ENCODE measurements around the gene TRIM69.
"Not testable (repeated sequence)": the region's sequence is repeated elsewhere in the genome, so short reads cannot be mapped to it uniquely, and the experiment has no call there.

TRIM69 gene

DNA sequence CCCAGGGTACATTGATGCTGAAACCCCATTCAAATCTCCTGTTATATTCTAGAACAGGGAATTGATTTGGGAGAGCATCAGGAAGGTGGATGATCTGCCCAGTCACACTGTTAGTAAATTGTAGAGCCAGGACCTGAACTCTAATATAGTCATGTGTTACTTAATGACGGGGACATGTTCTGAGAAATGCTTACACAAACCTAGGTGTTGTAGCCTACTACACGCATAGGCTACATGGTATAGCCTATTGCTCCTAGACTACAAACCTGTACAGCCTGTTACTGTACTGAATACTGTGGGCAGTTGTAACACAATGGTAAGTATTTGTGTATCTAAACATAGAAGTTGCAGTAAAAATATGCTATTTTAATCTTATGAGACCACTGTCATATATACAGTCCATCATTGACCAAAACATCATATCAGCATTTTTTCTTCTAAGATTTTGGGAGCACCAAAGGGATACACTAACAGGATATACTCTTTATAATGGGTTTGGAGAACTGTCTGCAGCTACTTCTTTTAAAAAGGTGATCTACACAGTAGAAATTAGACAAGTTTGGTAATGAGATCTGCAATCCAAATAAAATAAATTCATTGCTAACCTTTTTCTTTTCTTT is 19.2 kb upstream of the TRIM69 start:
- DNase-seq = no peak

DNA sequence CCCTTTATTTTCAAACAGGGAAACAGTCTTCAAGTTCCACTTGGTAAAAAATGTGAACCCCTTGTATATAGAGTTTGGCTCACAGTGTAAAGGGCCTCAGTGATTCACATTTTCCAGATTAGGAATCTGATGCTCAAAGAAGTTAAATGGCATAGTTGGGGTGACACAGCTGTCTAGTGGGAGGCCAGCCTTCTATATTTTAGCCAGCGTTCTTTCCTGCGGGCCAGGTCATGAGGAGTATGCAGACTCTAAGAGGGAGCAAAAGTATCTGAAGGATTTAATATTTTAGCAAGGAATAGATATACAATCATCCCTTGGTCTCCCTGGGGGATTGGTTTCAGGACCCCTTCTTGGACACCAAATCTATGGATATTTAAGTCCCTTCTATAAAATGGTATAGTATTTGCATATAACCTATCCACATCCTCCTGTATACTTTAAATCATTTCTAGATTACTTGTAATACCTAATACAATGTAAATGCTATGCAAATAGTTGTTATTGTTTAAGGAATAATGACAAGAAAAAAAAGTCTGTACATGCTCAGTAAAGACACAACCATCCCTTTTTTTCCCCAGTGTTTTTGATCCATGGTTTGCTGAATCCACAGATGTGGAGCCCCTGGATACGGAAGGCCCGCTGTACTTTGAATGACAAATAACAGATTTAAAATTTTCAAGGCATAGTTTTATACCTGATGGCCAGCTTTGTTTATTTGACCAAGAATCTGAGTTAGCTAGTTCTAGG is 18.0 kb upstream of the TRIM69 start:
- DNase-seq = no peak

DNA sequence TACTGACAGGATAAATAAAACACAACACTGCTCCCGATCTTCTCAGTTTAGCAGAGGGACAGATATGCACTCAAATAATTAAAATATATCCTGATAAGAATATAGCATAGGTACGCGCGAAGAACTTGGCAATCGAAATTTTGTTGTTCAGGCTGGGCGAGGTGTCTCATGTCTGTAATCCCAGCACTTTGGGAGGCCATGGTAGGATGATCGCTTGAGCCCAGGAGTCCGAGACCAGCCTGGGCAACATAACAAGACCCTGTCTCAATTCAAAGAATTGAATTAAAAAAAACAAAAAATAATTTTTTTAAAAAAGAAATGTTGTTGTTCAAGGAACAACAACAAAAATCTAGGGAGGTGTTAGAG is 17.4 kb upstream of the TRIM69 start:
- DNase-seq = no peak

DNA sequence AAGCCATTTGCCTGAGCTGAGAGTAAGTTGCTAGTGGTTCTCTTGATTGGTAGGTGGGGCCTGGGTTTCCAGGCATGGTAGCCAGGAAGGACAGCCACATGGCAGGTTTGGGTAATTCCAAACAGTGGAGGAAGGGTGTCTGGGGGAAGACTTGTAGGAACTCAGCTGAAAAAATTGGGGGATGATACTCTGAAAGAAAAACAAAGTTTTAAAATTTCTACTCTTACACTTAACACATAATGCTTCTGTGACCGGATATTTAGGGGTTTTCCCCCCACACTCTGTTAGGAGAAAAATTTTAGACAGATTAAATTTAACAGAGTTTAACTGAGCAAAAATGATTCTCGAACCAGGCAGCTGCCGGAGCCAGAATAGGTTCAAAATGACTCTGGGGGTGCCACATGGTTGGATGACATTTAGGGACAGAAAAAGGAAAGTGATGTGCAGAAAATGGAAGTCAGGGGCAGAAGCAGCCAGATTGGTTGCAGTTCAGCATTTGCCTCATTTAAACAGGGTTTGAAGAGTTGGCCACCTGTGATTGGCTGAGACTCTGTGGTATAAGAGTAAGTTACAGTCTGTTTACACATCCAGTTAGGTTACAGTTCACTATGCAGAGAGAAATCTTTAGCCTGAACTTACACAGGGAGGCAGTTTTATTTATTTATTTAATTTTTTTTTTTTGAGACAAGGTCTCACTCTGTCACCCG is 16.9 kb upstream of the TRIM69 start:
- peak; percentile 77 for DNase-seq

DNA sequence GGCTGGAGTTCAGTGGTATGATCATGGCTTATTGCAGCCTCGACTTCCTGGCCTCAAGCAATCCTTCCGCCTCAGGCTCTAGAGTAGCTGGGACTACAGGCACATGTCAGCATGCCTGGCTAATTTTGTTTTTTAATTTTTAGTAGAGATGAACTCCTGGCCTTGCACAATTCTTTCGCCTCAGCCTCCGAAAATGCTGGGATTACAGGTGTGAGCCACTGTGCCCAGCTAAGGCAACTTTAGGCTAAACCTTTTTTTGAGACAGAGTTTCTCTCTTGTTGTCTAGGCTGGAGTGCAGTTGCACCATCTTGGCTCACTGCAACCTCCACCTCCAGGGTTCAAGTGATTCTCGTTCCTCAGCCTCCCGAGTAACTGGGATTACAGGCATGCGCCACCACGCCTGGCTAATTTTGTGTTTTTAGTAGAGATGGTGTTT is 16.3 kb upstream of the TRIM69 start:
- not testable (repeated sequence) for DNase-seq

DNA sequence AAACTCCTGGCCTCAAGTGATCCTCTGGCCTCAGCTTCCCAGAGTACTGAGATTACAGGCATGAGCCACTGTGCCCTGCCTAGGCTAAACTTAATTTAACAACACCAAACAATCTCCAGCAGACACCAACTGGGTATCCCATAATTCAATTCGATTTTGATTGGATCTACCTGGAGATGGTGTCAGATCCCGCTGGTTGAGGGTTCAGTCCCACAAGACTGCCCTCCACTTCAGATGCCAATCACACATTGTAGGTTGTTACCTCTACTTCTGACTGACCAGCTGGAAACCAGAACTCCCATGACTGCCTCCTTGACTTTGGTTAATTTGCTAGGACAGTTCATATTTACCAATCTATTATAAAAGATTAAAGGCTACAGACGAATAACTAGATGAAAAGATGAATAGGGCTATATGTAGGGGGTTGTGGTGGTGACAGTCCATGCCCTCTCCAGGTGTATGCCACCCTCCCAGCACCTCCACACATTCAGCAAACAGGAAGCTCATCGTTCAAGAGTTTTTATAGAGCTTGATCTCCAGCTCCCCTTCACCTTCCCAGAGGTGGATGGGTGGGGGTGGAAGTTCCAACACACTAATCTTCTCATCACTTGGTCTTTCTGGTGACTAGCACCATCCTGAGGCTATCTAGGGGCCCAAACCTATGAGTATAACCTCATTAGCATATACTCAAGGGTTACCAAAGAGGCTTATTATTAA is 15.7 kb upstream of the TRIM69 start:
- DNase-seq = no peak

DNA sequence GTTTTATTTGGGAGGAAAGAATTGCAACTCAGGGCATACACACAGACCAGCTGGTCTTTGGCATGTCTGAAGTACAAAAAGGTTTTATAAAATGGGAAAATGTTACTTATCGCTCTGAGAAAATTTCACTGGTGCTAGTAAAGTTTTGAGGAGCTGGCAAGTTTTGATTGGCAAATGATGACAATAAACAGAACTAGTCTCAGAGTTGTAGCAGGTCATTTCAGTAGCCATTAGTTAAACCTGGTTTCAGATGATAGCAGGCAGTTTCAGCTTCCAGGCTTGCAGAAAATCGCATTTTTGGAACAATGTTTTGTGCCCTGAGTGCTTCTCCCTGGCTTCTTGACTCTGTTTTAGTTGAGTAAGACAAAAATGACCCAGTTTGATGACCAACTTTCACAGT is 14.3 kb upstream of the TRIM69 start:
- no peak for DNase-seq

DNA sequence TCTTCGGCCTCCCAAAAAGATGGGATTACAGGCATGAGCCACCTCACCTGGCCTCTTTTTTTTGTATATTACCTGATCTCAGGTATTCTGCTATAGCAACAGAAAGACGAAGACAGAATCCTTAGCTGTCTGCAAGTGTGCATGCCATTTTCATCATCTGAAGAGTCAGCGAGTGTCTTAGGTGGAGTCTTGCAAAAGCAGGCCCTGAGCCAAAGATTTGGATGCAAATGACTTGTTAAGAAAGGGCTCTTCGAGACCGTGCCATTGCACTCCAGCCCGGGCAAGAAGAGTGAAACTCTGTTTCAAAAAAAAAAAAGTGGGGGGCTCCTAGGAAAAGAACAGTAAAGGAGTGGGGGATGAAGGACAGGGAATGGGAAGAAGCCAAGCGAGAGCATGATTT is 10.2 kb upstream of the TRIM69 start:
- DNase-seq = no peak

DNA sequence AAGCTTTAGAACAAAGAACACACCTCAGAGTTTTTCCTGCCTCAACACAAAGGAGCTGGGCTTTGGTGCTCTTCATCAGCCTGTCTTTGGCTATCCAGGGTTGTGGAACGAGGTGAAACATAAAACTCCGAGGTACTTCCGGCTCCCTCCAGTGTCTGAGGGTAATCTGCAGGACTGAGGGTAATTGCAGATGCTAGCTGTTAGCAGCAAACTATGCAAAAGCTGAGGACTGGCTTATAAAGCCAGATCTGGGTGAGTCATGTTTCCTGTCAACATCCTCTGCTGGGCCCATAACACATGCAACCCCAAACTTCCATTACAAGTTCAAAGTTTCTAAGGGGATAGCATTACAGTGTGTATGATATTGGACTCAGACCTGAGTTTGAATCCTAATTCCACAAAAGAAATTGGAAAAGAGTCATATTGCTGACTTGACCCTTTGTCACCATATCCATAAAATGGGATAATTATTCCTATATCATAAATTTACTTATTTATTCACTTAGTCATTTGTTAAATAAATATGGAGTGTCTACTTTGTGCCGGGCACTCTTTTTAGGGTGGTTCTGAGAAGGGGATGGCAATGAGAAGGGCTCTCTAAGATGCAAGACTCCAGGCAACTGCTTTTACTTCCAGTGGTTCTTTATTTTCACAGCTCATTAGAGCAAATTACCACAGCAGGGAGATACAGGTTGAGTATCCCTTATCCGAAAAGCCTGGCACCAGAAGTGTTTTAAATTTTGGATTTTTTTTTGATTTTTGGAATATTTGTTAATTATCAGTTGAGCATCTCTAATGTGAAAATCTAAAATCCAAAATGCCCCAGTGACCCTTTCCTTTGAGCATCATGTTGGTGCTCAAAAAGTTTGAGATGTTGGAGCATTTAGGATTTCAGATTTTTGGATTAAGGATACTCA is 9.5 kb upstream of the TRIM69 start:
- peak; percentile 95 for DNase-seq

DNA sequence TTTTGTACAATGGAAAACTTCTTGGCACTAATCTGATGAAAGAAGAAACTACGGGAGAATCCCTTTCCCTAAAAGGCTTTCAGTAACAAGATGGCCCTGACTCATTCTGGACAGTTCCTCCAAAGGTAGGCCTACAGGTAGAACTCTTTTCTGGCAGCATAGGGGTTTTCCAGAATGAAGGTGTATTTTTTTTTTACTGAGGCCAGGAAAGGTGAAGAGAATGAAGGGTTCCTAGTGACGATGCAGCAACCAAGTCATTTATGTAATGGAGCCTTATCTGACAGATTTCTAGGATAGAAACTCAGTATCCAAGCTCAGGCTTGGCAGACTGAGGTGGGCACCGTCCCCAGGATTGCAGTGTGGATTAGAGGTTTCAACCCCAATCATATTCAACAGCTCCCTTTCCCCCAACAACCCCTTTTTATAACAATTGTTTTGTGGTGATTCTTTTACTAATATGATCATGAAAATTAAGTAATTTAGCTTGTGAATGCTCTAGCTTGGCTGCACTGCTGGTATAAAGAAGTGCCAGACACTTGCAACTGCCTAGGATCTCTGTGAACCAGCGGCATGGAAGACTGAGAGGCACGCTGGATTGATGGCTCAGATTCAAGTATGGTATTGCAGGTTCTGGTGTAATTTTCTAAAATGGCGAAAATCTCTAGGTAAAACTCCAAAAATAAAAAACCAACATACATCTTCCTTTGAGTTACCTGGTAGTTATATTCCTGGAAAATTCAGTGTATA is 8.7 kb upstream of the TRIM69 start:
- DNase-seq = peak; percentile 62

DNA sequence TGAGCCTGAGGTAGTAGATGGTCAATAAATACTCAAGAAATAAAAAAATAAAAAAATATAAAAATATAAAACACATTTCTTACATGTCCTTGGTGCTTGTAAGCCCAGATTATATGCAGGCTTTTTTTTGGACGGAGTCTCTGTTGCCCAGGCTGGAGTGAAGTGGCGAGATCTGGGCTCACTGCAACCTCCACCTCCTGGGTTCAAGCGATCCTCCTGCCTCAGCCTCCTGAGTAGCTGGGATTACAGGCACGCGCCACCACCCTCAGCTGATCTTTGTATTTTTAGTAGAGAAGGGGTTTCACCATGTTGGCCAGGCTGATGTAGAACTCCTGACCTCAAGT is 8.1 kb upstream of the TRIM69 start:
- not testable (repeated sequence) for DNase-seq

DNA sequence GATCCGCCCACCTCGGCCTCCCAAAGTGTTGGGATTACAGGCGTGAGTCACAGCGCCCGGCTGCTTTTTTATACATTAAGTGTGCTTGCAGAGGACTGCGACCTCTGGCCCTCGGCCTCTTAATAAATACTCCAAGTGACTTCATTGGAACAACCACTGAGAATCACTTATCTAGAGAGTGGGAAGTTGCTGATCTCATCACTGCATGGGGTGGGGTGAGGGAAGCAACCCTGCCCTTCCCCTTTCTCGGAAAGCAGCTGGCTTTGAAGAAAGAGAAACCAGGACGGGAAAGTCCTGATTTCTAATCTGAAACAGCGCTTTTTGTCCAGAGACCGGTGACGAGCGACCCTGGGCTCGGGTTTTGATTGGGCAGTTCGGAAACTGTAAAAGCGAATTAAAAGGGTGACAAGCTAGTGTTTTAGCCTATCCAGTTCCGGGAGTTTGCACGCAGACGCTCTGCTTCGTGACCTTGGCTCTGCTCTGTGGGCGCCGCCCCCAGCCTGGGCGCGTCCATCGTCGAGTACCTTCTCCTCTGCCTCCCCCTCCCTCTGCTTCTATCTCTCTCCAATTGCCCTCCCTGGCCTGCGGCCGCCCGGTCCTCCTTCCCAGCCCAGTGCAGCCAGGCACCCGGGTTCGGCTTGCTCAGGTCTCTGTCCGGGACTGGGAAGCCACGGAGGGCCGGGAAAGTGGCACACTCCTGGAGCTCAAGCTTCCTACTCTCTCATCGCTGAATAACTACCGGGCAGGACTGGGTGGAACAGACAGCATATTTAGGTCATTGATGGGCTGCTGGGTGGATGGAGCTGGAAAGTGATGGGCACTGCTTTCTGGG is 7.5 kb upstream of the TRIM69 start:
- DNase-seq = peak; percentile 99

DNA sequence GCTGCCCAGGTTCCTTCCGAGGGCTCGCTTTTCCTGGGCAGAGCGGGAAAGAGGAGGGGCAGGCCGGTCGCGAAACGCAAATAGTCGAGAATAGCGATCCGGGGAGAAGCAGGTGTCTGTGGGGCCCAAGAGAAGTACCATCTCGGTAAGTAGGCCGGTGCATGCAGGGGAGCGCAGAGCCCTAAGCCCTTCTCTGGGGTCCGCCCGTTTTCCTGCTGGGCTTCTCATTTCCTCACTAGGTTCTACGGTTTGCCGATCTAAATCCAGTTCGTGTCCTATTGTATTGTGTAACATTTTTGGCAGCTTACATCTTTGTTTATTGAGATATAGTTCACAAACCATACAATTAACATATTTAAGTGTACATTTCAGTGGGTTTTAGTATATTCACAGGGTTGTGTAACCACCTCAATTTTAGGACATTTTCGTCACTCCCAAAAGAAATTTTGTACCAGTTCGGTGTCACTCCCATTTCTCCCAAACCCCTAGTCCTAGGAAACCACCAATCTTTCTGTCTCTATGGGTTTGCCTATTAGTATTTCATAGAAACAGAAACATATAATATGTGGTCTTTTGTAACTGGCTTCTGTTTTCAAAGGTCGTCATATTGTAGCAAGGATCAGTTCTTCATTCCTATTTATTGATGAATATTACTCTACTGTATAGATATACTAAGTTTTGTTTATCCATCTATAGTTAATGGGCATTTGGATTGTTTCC is 6.8 kb upstream of the TRIM69 start:
- DNase-seq = no peak

DNA sequence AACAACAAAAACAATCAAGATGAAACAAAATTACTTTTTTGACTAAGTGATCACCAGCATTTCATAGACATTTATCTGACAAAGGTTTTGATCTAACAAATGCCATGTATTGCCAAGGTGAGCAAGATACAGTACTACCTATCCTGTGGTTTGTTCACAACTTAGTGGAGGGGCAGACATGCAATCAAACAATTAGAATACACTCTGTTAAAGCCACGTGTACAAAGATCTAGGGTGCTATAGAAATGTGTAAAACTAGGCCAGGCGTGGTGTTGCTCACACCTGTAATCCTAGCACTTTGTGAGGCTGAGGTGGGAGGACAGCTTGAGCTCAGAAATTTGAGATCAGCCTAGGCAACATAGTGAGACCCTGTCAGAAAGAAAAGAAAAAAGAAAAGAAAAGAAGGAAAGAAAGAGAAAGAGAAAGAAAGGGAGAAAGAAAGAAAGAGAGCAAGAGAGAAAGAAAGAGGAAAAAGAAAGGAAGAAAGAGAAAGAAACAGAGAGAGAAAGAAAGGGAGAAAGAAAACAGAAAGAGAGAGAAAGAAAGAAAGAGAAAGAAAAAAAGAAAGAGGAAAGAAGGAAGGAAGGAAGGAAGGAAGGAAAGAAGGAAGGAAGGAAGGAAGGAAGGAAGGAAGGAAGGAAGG is 1.4 kb upstream of the TRIM69 start:
- no peak for DNase-seq

DNA sequence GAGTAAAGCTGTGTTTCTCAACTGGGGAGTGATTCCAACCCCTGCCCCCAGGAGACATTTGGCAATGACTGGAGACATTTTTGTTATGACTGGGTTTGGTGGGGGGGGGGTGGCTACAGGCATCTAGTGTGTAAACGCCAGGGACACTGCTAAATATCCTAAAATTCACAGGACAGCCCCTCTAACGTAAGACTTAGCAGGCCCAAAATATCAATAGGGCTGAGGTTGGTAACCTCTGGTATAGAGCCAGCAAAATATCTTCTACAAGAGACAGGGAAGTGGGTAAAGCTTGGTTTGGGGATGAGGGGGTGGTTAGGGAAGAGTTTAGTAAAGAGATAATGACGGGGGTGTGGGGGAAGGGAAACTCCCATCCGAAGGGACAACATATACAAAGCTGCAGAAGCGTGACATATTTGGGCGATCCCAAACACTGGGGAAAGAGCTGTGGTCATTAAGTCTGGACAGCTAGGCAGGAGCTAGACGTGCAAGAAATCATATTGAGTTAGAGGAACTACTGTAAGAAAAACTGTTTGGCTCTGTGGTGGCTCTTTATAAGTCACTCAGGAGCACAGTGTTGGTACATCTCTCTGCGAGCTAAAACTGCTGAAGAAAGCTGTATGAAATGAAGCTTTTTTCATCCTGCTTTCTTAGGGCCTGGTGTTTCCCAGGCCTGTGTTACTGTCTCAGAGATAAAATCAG is 697 bp upstream of the TRIM69 start:
- DNase-seq = no peak

DNA sequence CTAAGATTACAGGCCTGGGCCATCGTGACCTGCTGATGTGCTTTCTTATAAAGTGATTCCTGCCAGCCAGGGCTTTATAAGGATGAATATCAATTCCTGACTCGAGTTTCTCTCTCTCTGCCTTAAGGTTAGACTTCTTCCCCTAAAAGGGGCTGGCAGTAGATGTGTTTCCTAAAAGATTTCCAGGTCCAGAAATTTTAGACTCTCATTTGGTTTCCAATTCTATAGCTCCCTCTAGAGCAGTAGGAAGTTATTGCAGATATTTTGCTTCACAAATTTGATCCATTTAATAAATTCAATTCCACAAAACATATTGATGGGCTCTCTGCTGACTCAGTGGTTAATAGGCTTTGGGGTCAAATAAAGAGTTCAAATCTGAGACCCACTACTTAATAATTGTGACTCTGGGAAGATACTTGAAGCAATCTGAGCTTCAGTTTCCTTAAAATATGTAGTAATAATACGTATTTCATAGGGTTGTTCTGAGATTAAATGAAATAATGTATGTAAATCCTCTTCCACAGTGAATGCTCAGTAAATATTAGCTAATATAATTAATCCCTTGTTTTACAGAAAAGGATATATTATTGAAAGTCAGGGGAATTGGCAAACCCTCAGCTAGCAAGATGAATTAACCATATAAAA is 2.1 kb downstream of the TRIM69 start:
- DNase-seq = peak; percentile 62

DNA sequence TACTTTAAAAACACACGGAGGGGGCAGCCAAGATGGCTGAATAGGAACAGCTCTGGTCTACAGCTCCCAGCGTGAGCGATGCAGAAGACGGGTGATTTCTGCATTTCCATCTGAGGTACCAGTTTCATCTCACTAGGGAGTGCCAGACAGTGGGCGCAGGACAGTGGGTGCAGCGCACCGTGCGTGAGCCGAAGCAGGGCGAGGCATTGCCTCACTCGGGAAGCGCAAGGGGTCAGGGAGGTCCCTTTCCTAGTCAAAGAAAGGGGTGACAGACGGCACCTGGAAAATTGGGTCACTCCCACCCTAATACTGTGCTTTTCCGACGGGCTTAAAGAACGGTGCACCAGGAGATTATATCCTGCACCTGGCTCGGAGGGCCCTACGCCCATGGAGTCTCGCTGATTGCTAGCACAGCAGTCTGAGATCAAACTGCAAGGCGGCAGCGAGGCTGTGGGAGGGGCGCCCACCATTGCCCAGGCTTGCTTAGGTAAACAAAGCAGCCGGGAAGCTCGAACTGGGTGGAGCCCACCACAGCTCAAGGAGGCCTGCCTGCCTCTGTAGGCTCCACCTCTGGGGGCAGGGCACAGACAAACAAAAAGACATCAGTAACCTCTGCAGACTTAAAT is 3.0 kb downstream of the TRIM69 start:
- not testable (repeated sequence) for DNase-seq

DNA sequence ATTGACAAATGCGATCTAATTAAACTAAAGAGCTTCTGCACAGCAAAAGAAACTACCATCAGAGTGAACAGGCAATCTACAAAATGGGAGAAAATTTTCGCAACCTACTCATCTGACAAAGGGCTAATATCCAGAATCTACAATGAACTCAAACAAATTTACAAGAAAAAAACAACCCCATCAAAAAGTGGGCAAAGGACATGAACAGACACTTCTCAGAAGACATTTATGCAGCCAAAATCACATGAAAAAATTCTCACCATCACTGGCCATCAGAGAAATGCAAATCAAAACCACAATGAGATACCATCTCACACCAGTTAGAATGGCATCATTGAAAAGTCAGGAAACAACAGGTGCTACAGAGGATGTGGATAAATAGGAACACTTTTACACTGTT is 7.1 kb downstream of the TRIM69 start:
- DNase-seq = not testable (repeated sequence)

Data from CD4-positive, alpha-beta T cell treated with Interleukin-4 for 4 hours (primary cell).